ENCODE measurements around the gene LRRFIP2. TPM values are rescaled to one million over a fixed set of nuclear protein-coding genes. Genes with fewer than 3 reads are reported as not detected.

The LRRFIP2 gene
- total RNA-seq, 1 donor from 2014 or later: 28.6 TPM

DNA sequence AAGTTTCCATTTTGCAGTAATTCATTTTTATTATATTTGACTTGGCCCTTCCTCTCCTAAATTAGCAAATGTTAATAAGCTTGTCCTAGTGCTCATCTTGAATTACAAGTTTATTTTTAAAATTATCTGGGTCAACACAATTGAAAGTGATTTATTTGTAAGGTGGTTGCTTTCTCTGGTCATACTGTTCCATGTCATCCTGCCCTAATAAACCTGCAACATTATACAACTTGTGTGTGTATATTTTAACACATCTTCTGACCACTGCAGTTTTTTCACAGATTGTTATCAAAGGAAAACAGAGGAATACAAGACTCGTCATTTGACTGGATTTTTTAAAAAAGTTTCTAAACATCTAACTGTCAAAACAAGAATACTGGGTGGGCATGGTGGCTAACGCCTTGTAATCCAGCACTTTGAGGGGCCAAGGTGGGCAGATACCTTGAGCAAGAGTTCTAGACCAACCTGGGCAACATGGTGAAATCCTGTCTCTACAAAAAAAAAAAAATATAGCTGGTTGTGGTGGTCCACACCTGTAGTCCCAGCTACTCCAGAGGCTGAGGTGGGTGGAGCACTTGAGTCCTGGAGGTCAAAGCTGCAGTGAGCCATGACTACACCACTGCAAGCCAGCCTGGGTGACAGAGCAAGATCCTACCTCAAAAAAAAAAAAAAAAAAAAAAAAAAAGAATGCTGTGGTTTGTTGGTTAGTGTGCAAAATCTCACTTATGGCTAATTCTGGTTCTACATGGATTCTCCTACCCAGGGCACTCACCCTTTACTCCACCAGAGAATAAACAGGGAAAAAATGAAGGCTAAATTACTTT is 5.0 kb upstream of the LRRFIP2 start:
- H3K36me3 Mint-ChIP-seq (ENCODE audit: low read depth): peaks cover 1% of the 10 kb centered on the region
- no peak for DNase-seq (ENCODE audit: low spot score)
- intact Hi-C loops (cut with micrococcal nuclease): no loop called here
- H3K4me3 Mint-ChIP-seq: peak overlapping the region; percentile 26
- no peak overlapping the region for H3K27ac Mint-ChIP-seq
- peaks cover 38% of the 10 kb centered on the region for H3K4me1 Mint-ChIP-seq (ENCODE audit: low read depth)
- H3K9me3 Mint-ChIP-seq: no peaks in the 10 kb centered on the region
- no peaks in the 10 kb centered on the region for H3K27me3 Mint-ChIP-seq (ENCODE audit: insufficient read depth)

- Mint-ChIP-seq H3K4me1 (ENCODE audit: low read depth) (peaks cover 52% of the 10 kb centered on the region), H3K27ac (no peak overlapping the region), H3K4me3 (peak overlapping the region; percentile 26), H3K36me3 (ENCODE audit: low read depth) (peaks cover 15% of the 10 kb centered on the region), H3K9me3 (no peaks in the 10 kb centered on the region), H3K27me3 (ENCODE audit: insufficient read depth) (no peaks in the 10 kb centered on the region)
- intact Hi-C loops (cut with micrococcal nuclease): loop anchor here (1.0 to 5.0 kb wide), 3 partner anchors 11 to 120 kb away; no protein-coding TSS in a partner anchor
- DNase-seq (ENCODE audit: low spot score): no peak
These were observed 576 bp downstream of the LRRFIP2 start for GRCh38 chr3:37173806-37174205.

DNA sequence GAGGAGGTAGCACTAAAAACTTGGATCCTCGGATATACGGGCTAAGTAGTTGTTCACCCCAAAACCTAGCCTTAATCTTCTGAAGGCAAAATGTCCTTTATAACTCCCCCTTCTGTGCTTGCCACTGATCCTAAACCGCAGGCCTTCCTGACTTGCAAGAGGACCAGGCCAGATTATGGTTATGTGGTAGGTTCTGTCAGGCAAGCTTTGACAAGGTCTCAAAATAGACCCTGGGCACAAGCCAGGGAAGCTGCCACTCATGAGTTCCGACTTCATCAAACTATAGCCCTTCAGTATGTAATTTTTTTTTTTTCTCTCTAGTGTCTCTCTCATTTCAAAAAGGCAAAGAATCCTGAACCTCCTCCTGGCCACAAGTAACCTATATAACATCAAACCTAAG is 3.2 kb downstream of the LRRFIP2 start:
- Mint-ChIP-seq H3K9me3 (no peaks in the 10 kb centered on the region), H3K4me3 (no peak overlapping the region), H3K27me3 (ENCODE audit: insufficient read depth) (no peaks in the 10 kb centered on the region), H3K4me1 (ENCODE audit: low read depth) (peaks cover 36% of the 10 kb centered on the region), H3K27ac (no peak overlapping the region), H3K36me3 (ENCODE audit: low read depth) (peaks cover 16% of the 10 kb centered on the region)
- intact Hi-C loops (cut with micrococcal nuclease): loop anchor here (5.0 kb wide), 1 partner anchor 39 kb away; no protein-coding TSS in a partner anchor
- no peak for DNase-seq (ENCODE audit: low spot score)

DNA sequence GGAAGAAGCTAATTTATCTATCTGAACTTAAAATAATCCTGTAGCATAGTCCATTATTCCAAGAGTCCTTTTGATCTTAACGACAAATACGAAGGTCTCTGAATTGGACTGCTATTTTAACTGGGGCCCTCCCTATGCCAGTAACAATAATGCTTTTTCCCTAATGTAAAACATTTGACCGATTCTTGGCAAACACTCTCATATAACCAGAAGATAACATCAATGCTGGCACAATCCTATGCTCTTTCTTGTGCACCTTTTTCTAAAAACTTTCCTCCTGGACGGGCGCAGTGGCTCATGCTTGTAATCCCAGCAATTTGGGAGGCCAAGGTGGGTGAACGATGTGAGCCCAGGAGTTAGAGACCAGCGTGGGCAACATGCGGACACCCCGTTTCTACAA is 3.9 kb downstream of the LRRFIP2 start:
- H3K36me3 Mint-ChIP-seq (ENCODE audit: low read depth): peaks cover 21% of the 10 kb centered on the region

GRCh38 chr3:37170060-37170459 is 4.3 kb downstream of the LRRFIP2 start:
- intact Hi-C loops (cut with micrococcal nuclease): loop anchor here (5.0 kb wide), 1 partner anchor 38 kb away; no protein-coding TSS in a partner anchor
- H3K9me3 Mint-ChIP-seq: no peaks in the 10 kb centered on the region
- H3K4me1 Mint-ChIP-seq (ENCODE audit: low read depth): peaks cover 32% of the 10 kb centered on the region
- no peak overlapping the region for H3K4me3 Mint-ChIP-seq
- no peak for DNase-seq (ENCODE audit: low spot score)
- no peaks in the 10 kb centered on the region for H3K27me3 Mint-ChIP-seq (ENCODE audit: insufficient read depth)
- H3K36me3 Mint-ChIP-seq (ENCODE audit: low read depth): peaks cover 21% of the 10 kb centered on the region
- H3K27ac Mint-ChIP-seq: no peak overlapping the region

More for the DNA sequence above, 3.9 kb downstream of the LRRFIP2 start:
- peaks cover 36% of the 10 kb centered on the region for H3K4me1 Mint-ChIP-seq (ENCODE audit: low read depth)
- DNase-seq (ENCODE audit: low spot score): no peak
- H3K4me3 Mint-ChIP-seq: no peak overlapping the region
- intact Hi-C loops (cut with micrococcal nuclease): loop anchor here (5.0 kb wide), 1 partner anchor 38 kb away; no protein-coding TSS in a partner anchor
- no peaks in the 10 kb centered on the region for H3K27me3 Mint-ChIP-seq (ENCODE audit: insufficient read depth)
- no peaks in the 10 kb centered on the region for H3K9me3 Mint-ChIP-seq
- H3K27ac Mint-ChIP-seq: no peak overlapping the region

DNA sequence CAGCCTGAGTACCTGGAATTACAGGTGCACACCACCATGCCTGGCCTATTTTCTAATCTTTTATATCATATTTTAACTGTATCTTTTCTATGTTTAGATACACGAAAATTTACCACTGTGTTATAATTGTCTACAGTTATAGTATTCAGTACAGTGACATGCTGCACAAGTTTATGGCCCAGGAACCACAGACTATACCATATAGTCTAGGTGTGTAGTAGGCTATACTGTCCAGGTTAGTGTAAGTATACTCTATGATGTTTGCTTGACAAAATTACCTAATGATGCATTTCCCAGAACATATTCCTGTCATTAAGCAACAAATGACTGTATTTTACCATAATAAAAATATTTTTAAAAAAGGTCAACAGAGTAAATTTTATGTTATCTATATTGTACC is 5.5 kb downstream of the LRRFIP2 start:
- peaks cover 20% of the 10 kb centered on the region for H3K36me3 Mint-ChIP-seq (ENCODE audit: low read depth)

GRCh38 chr3:37163262-37164015 is 10.9 kb downstream of the LRRFIP2 start:
- Mint-ChIP-seq H3K36me3 (ENCODE audit: low read depth) (peaks cover 22% of the 10 kb centered on the region), H3K4me3 (peak overlapping the region; percentile 8), H3K27ac (peak overlapping the region; percentile 14)

More for the DNA sequence above, 5.5 kb downstream of the LRRFIP2 start:
- Mint-ChIP-seq H3K27me3 (ENCODE audit: insufficient read depth) (no peaks in the 10 kb centered on the region), H3K4me1 (ENCODE audit: low read depth) (peaks cover 23% of the 10 kb centered on the region), H3K27ac (no peak overlapping the region), H3K4me3 (no peak overlapping the region), H3K9me3 (no peaks in the 10 kb centered on the region)
- no peak for DNase-seq (ENCODE audit: low spot score)
- intact Hi-C loops (cut with micrococcal nuclease): no loop called here

GRCh38 chr3:37162501-37163245 is 11.7 kb downstream of the LRRFIP2 start:
- peaks cover 24% of the 10 kb centered on the region for H3K36me3 Mint-ChIP-seq (ENCODE audit: low read depth)
- peak overlapping the region; percentile 14 for H3K27ac Mint-ChIP-seq
- no peak for DNase-seq (ENCODE audit: low spot score)
- H3K4me3 Mint-ChIP-seq: no peak overlapping the region
- intact Hi-C loops (cut with micrococcal nuclease): loop anchor here (1.0 to 2.0 kb wide), 3 partner anchors 12 to 47 kb away; partner anchors contain the start of gene LRRFIP2
- H3K27me3 Mint-ChIP-seq (ENCODE audit: insufficient read depth): peaks cover 2% of the 10 kb centered on the region
- peaks cover 29% of the 10 kb centered on the region for H3K4me1 Mint-ChIP-seq (ENCODE audit: low read depth)
- no peaks in the 10 kb centered on the region for H3K9me3 Mint-ChIP-seq

More at GRCh38 chr3:37163262-37164015, 10.9 kb downstream of the LRRFIP2 start:
- intact Hi-C loops (cut with micrococcal nuclease): loop anchor here (1.0 to 2.0 kb wide), 2 partner anchors 11 to 25 kb away; partner anchors contain the start of gene LRRFIP2
- Mint-ChIP-seq H3K4me1 (ENCODE audit: low read depth) (peaks cover 29% of the 10 kb centered on the region), H3K27me3 (ENCODE audit: insufficient read depth) (peaks cover under 1% of the 10 kb centered on the region), H3K9me3 (no peaks in the 10 kb centered on the region)
- DNase-seq (ENCODE audit: low spot score): peak; percentile 1

GRCh38 chr3:37161351-37161750 is 13.0 kb downstream of the LRRFIP2 start:
- Mint-ChIP-seq H3K27me3 (ENCODE audit: insufficient read depth) (peaks cover 2% of the 10 kb centered on the region), H3K36me3 (ENCODE audit: low read depth) (peaks cover 24% of the 10 kb centered on the region), H3K27ac (no peak overlapping the region), H3K4me3 (no peak overlapping the region), H3K9me3 (no peaks in the 10 kb centered on the region), H3K4me1 (ENCODE audit: low read depth) (peaks cover 29% of the 10 kb centered on the region)
- no peak for DNase-seq (ENCODE audit: low spot score)
- intact Hi-C loops (cut with micrococcal nuclease): no loop called here

GRCh38 chr3:37155782-37156181 is 18.6 kb downstream of the LRRFIP2 start:
- intact Hi-C loops (cut with micrococcal nuclease): no loop called here
- DNase-seq (ENCODE audit: low spot score): no peak
- H3K27me3 Mint-ChIP-seq (ENCODE audit: insufficient read depth): peaks cover 2% of the 10 kb centered on the region
- H3K36me3 Mint-ChIP-seq (ENCODE audit: low read depth): peaks cover 19% of the 10 kb centered on the region
- H3K9me3 Mint-ChIP-seq: no peaks in the 10 kb centered on the region
- no peak overlapping the region for H3K4me3 Mint-ChIP-seq
- peaks cover 13% of the 10 kb centered on the region for H3K4me1 Mint-ChIP-seq (ENCODE audit: low read depth)
- H3K27ac Mint-ChIP-seq: no peak overlapping the region

- H3K9me3 Mint-ChIP-seq: no peaks in the 10 kb centered on the region
- intact Hi-C loops (cut with micrococcal nuclease): no loop called here
- H3K36me3 Mint-ChIP-seq (ENCODE audit: low read depth): peaks cover 16% of the 10 kb centered on the region
- DNase-seq (ENCODE audit: low spot score): no peak
- peaks cover 2% of the 10 kb centered on the region for H3K27me3 Mint-ChIP-seq (ENCODE audit: insufficient read depth)
- H3K4me1 Mint-ChIP-seq (ENCODE audit: low read depth): peaks cover 13% of the 10 kb centered on the region
- no peak overlapping the region for H3K4me3 Mint-ChIP-seq
- H3K27ac Mint-ChIP-seq: no peak overlapping the region
These were observed 19.6 kb downstream of the LRRFIP2 start for GRCh38 chr3:37154668-37155314.

GRCh38 chr3:37150621-37151020 is 23.8 kb downstream of the LRRFIP2 start:
- Mint-ChIP-seq H3K36me3 (ENCODE audit: low read depth) (peaks cover 16% of the 10 kb centered on the region), H3K9me3 (no peaks in the 10 kb centered on the region), H3K4me1 (ENCODE audit: low read depth) (peaks cover 13% of the 10 kb centered on the region), H3K4me3 (no peak overlapping the region), H3K27ac (no peak overlapping the region), H3K27me3 (ENCODE audit: insufficient read depth) (no peaks in the 10 kb centered on the region)
- DNase-seq (ENCODE audit: low spot score): no peak
- intact Hi-C loops (cut with micrococcal nuclease): no loop called here

All from activated T-helper 1 cell treated with anti-CD3 and anti-CD28 coated beads, Interleukin-12 subunit alpha, Interleukin-12 subunit beta, Interleukin-2, Interleukin-4 antibody, amounts not matched to agents 30 ng/mL and 10 ng/mL and 1 ng/mL, durations not matched to agents 14 hours and 24 hours and 36 hours (primary cell).